ENCODE measurements around the gene ADAP1.
"Not testable (repeated sequence)": the region's sequence is repeated elsewhere in the genome, so short reads cannot be mapped to it uniquely, and the experiment has no call there.

ADAP1 gene

DNA sequence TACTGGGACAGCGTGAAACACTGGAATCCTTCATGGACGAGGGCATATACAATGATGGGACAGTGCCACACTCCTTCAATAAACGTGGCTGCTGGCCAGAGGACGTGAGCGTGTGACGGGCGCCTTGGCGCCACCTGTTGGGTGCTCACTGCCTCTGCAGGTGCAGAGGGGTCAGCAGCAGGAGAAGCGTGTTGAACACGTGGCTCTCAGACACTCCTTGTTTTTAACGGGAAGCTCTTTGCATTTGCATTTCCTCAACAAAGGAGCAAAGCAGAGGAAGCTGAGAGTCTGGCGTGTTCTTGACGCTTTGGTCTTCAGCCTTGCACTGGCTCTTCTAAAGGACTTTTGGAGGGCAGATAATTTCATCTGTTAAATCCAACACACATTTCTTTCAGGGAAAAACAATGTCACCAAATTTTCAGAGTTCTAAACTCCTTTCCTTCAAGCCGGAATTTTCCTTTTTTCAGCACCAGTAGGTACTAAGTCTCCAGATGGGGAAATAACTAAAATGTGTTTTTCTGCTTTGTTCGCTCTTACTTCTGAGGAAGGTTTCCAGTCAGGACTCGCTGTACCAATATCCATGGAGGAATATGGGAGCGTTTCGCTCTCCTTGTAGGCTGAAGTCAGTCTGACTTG, 81.0 kb downstream of the ADAP1 start:
- Histone ChIP-seq H3K9me3 (ENCODE audit: control insufficient read depth, low read length) (no peaks in the 10 kb centered on the region), H3K9ac (ENCODE audit: low read length) (no peak overlapping the region), H3K27me3 (ENCODE audit: control insufficient read depth, insufficient read depth, low read length) (no peaks in the 10 kb centered on the region), H3K4me3 (ENCODE audit: low read length) (no peak overlapping the region), H3K36me3 (ENCODE audit: control insufficient read depth, insufficient read depth, low read length) (peaks cover 12% of the 10 kb centered on the region), H3K4me1 (ENCODE audit: control insufficient read depth, insufficient read depth, low read length) (peaks cover 25% of the 10 kb centered on the region)

DNA sequence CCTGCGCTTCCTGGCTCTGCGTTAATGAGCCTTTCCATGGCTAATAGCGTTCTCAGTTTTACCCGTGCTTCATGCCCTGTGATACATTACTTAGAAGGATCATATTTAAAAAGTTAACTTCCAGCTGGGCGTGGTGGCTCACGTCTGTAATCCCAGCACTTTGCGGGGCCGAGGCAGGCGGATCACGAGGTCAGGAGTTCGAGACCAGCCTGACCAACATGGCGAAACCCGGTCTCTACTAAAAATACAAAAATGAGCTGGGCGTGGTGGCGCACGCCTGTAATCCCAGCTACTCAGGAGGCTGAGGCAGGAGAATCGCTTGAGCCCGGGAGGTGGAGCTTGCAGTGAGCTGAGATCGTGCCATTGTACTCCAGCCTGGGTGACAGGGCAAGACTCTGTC, 81.8 kb downstream of the ADAP1 start:
- H3K9ac ChIP-seq (ENCODE audit: low read length); H3K9me3 ChIP-seq (ENCODE audit: control insufficient read depth, low read length); H3K27me3 ChIP-seq (ENCODE audit: control insufficient read depth, insufficient read depth, low read length); H3K4me3 ChIP-seq (ENCODE audit: low read length): not testable (repeated sequence)
- peaks cover 12% of the 10 kb centered on the region for H3K36me3 ChIP-seq (ENCODE audit: control insufficient read depth, insufficient read depth, low read length)
- H3K4me1 ChIP-seq (ENCODE audit: control insufficient read depth, insufficient read depth, low read length), result peaks cover 26% of the 10 kb centered on the region

DNA sequence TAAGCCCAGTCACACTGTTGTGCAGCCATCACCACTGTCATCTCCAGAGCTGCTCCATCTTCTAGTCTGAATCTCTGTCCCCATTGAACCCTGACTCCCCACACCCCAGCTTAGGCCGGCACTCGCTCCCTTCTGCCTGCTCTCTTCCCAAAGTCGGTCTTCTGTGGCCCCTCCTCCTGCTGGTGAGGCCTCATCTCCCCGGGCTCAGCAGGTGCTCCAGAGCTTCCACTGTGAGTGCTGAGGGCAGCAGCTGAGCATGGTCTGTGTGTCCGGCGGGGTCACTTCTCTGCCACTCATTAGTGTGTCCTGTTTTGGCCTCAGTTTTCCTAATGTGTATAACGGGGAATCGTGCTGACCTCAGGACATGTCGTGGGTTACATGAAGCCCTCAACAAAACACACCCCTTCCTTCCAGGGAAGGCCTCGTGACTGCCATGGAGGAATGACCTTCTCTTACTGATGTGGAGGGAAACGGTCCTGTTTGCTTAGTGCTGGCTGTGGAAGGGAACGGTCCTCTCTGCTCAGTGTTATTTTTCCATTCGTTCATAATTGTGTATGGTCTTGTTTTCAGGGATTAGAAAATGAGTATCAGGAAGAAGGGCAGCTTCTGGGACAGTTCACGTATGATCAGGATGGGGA, 82.5 kb downstream of the ADAP1 start:
- H3K27me3 ChIP-seq (ENCODE audit: control insufficient read depth, insufficient read depth, low read length), result no peaks in the 10 kb centered on the region
- no peak overlapping the region for H3K9ac ChIP-seq (ENCODE audit: low read length)
- H3K36me3 ChIP-seq (ENCODE audit: control insufficient read depth, insufficient read depth, low read length), result peaks cover 12% of the 10 kb centered on the region
- H3K4me1 ChIP-seq (ENCODE audit: control insufficient read depth, insufficient read depth, low read length), result peaks cover 33% of the 10 kb centered on the region
- no peak overlapping the region for H3K4me3 ChIP-seq (ENCODE audit: low read length)
- H3K9me3 ChIP-seq (ENCODE audit: control insufficient read depth, low read length), result no peaks in the 10 kb centered on the region

DNA sequence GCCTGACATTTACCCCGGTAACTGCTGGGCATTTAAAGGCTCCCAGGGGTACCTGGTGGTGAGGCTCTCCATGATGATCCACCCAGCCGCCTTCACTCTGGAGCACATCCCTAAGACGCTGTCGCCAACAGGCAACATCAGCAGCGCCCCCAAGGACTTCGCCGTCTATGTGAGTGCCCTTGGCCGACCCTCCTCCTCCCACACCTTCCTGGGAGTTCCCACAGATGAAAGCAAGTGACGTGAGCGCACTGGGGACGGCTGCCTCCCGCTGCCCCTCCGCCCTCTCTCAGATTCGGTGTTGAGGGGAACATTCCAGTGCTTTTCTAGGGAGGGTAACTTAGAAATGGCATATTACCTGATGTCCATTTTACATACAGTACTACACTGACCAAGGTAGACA, 85.1 kb downstream of the ADAP1 start:
- Histone ChIP-seq H3K4me1 (ENCODE audit: control insufficient read depth, insufficient read depth, low read length) (peaks cover 29% of the 10 kb centered on the region), H3K9me3 (ENCODE audit: control insufficient read depth, low read length) (no peaks in the 10 kb centered on the region), H3K36me3 (ENCODE audit: control insufficient read depth, insufficient read depth, low read length) (peaks cover 21% of the 10 kb centered on the region), H3K4me3 (ENCODE audit: low read length) (no peak overlapping the region), H3K27me3 (ENCODE audit: control insufficient read depth, insufficient read depth, low read length) (no peaks in the 10 kb centered on the region), H3K9ac (ENCODE audit: low read length) (peak overlapping the region; percentile 6)

DNA sequence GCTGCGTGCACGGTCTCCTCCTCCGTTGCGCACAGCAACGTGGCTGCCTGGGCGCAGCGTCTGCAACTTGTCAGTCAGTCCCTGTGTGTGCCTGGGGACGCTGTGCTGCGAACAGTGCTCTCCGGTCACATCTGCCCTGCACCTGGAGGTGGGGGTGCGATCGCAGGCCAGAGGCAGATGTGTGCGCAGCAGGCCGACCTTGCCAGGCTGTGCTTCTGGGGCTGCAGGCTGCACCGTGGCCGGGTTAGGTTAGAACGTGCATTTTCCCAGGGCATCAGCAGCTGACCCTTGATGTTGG, 86.3 kb downstream of the ADAP1 start:
- H3K27me3 ChIP-seq (ENCODE audit: control insufficient read depth, insufficient read depth, low read length), result no peaks in the 10 kb centered on the region
- no peak overlapping the region for H3K9ac ChIP-seq (ENCODE audit: low read length)

DNA sequence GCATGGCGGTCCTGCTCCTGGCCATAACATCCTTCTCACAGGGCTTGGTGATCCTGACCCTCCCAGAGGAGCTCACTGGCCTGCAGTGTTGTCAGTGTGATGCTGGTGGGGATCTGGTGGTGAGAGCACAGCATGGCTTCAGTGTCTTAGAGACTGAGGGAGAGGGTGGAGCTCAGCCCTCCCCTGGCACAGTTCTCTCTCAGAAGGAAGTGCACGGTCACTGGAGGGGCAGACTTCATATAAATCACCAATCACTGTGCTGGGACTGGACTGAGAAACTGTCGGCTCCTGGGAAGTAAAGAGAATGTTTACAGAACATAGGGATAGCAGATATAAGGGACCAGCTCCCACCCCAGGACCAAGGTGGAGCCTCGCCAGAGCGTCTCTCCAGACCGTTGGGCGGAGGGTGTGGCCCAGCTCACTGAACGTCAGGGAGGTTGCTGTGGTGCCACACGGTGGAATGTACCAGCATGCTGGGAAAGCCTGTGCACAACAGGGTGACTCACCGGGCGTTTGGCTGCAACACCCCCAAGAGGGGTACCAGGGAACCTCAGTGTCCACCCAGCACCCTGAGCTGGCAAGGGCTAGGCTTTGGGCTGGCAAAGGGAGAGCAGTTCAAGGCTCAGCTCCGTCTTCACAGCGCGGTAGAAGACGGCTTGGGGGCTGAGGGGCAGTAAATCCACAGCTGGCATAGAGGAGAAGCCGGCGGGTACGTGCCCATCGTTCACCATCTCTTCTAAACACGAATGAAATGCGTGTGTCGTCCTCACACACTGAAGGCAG, 86.9 kb downstream of the ADAP1 start:
- peaks cover 16% of the 10 kb centered on the region for H3K36me3 ChIP-seq (ENCODE audit: control insufficient read depth, insufficient read depth, low read length)
- H3K4me1 ChIP-seq (ENCODE audit: control insufficient read depth, insufficient read depth, low read length), result peaks cover 17% of the 10 kb centered on the region
- H3K27me3 ChIP-seq (ENCODE audit: control insufficient read depth, insufficient read depth, low read length), result no peaks in the 10 kb centered on the region
- no peaks in the 10 kb centered on the region for H3K9me3 ChIP-seq (ENCODE audit: control insufficient read depth, low read length)
- no peak overlapping the region for H3K9ac ChIP-seq (ENCODE audit: low read length)
- H3K4me3 ChIP-seq (ENCODE audit: low read length), result no peak overlapping the region

More for the DNA sequence above, 86.3 kb downstream of the ADAP1 start:
- Histone ChIP-seq H3K36me3 (ENCODE audit: control insufficient read depth, insufficient read depth, low read length) (peaks cover 21% of the 10 kb centered on the region), H3K9me3 (ENCODE audit: control insufficient read depth, low read length) (no peaks in the 10 kb centered on the region), H3K4me1 (ENCODE audit: control insufficient read depth, insufficient read depth, low read length) (peaks cover 19% of the 10 kb centered on the region), H3K4me3 (ENCODE audit: low read length) (no peak overlapping the region)

DNA sequence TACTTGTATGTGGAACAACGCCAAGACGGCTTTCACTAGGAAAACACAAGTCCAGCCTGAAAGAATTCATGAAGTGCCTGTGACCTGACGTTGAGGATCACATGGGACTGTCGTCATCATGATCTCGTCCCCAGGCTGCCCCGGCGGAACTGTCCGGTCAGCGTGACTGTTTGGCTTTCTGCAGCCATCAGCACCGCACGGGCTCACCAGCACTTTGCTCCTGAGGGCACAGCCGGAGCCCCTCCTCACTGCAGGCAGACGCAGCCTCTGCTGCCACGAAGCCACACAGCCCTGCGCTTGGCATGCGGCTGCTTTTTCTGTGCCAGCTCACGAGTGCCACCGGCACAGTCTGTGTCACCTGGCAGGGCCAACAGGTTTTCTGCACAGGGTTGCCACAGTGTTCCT, 87.5 kb downstream of the ADAP1 start:
- H3K4me1 ChIP-seq (ENCODE audit: control insufficient read depth, insufficient read depth, low read length), result peaks cover 17% of the 10 kb centered on the region
- H3K9me3 ChIP-seq (ENCODE audit: control insufficient read depth, low read length), result no peaks in the 10 kb centered on the region
- peaks cover 10% of the 10 kb centered on the region for H3K36me3 ChIP-seq (ENCODE audit: control insufficient read depth, insufficient read depth, low read length)
- no peak overlapping the region for H3K4me3 ChIP-seq (ENCODE audit: low read length)
- no peak overlapping the region for H3K9ac ChIP-seq (ENCODE audit: low read length)
- H3K27me3 ChIP-seq (ENCODE audit: control insufficient read depth, insufficient read depth, low read length), result no peaks in the 10 kb centered on the region

DNA sequence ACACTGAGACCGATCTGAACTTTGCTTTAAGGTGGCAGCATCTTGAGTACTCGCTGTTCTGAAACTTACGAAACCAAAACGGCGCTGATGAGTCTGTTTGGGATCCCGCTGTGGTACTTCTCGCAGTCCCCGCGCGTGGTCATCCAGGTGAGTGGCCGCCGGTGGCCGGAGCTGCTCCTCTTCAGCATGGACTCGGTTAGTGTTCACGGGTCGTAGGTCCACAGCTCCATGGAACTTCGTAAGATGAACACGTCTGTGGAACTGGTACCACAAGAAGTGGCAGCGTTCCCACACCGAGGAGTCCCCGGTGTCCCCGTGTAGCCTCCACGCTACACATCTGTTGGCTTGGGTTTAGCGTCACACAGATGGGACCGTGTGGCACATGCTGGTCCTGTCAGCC, 88.6 kb downstream of the ADAP1 start:
- Histone ChIP-seq H3K4me3 (ENCODE audit: low read length) (no peak overlapping the region), H3K9ac (ENCODE audit: low read length) (no peak overlapping the region), H3K27me3 (ENCODE audit: control insufficient read depth, insufficient read depth, low read length) (no peaks in the 10 kb centered on the region), H3K4me1 (ENCODE audit: control insufficient read depth, insufficient read depth, low read length) (peaks cover 28% of the 10 kb centered on the region), H3K36me3 (ENCODE audit: control insufficient read depth, insufficient read depth, low read length) (peaks cover 10% of the 10 kb centered on the region), H3K9me3 (ENCODE audit: control insufficient read depth, low read length) (no peaks in the 10 kb centered on the region)

DNA sequence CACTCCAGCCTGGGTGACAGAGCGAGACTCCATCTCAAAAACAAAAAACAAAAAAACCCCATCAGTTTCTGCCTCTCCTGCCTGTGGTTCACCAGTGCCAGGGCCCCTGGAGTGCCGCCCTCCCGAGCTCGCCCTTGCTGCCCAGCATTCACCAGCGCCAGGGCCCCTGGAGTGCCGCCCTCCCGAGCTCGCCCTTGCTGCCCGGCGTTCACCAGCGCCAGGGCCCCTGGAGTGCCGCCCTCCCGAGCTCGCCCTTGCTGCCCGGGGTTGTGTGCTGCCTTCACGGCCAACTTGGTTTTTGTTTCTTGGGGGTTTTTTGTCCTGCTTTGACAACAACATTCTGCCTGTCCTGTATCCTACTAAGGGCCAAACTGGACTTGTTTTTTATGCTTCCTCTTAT, 91.4 kb downstream of the ADAP1 start:
- Histone ChIP-seq H3K4me1 (ENCODE audit: control insufficient read depth, insufficient read depth, low read length) (peaks cover 30% of the 10 kb centered on the region), H3K9ac (ENCODE audit: low read length) (no peak overlapping the region), H3K9me3 (ENCODE audit: control insufficient read depth, low read length) (no peaks in the 10 kb centered on the region), H3K27me3 (ENCODE audit: control insufficient read depth, insufficient read depth, low read length) (no peaks in the 10 kb centered on the region), H3K36me3 (ENCODE audit: control insufficient read depth, insufficient read depth, low read length) (peaks cover 20% of the 10 kb centered on the region), H3K4me3 (ENCODE audit: low read length) (no peak overlapping the region)

DNA sequence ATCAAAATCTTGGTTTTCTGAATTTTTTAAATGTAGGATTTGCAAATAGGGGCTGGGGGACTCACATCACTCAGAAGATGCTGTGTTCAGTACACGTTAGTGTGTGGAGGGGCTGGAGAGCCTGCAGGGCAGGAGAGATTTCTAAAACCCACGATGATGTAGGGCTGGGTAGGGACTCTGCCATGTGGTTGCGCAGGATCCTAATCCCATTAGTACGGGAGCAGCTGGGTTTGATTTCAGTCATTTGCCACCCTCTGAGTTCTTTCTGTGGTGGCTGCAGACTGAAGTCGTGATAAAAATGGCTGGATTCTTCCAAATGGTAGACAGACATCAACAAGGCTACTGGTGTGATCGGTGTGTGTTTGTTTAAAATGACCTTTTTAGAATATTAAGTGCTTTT, 92.3 kb downstream of the ADAP1 start:
- no peaks in the 10 kb centered on the region for H3K9me3 ChIP-seq (ENCODE audit: control insufficient read depth, low read length)
- H3K4me1 ChIP-seq (ENCODE audit: control insufficient read depth, insufficient read depth, low read length), result peaks cover 20% of the 10 kb centered on the region
- H3K36me3 ChIP-seq (ENCODE audit: control insufficient read depth, insufficient read depth, low read length), result peaks cover 20% of the 10 kb centered on the region
- H3K27me3 ChIP-seq (ENCODE audit: control insufficient read depth, insufficient read depth, low read length), result no peaks in the 10 kb centered on the region
- no peak overlapping the region for H3K9ac ChIP-seq (ENCODE audit: low read length)
- H3K4me3 ChIP-seq (ENCODE audit: low read length), result no peak overlapping the region

DNA sequence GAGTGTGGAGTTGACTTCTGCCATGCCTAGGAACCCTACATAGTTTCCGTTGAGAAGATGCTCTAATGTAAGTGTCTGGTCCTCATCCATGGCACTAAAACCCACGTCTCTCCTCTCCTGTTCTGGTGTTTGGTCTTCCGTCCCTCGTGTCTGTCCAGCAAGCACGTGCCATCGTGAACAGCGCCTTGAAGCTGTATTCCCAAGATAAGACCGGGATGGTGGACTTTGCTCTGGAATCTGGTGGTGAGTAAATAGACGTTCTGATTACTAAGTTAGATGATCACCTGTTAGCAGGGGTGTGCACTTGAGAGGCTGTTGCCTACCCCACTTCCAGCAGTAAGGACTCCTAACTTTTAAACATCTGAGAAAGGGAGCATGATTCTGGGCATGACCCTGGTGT, 93.3 kb downstream of the ADAP1 start:
- Histone ChIP-seq H3K36me3 (ENCODE audit: control insufficient read depth, insufficient read depth, low read length) (peaks cover 19% of the 10 kb centered on the region), H3K4me3 (ENCODE audit: low read length) (no peak overlapping the region), H3K4me1 (ENCODE audit: control insufficient read depth, insufficient read depth, low read length) (peaks cover 16% of the 10 kb centered on the region), H3K27me3 (ENCODE audit: control insufficient read depth, insufficient read depth, low read length) (no peaks in the 10 kb centered on the region), H3K9ac (ENCODE audit: low read length) (no peak overlapping the region), H3K9me3 (ENCODE audit: control insufficient read depth, low read length) (no peaks in the 10 kb centered on the region)

DNA sequence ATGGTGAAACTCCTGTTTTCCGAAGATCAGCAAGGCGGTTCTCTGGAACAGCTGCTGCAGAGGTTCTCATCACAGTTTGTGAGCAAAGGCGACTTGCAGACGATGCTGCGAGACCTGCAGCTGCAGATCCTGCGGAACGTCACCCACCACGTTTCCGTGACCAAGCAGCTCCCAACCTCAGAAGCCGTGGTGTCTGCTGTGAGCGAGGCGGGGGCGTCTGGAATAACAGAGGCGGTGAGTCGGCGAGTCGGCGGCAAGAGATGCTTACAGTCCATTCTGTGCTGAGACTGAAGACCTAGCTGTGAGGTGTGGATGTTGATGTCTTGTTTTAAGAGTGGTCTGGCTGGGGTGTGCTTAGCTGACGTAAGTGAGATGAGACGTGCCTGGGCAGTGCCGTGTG, 94.3 kb downstream of the ADAP1 start:
- Histone ChIP-seq H3K27me3 (ENCODE audit: control insufficient read depth, insufficient read depth, low read length) (no peaks in the 10 kb centered on the region), H3K4me1 (ENCODE audit: control insufficient read depth, insufficient read depth, low read length) (peaks cover 16% of the 10 kb centered on the region), H3K9ac (ENCODE audit: low read length) (no peak overlapping the region), H3K4me3 (ENCODE audit: low read length) (no peak overlapping the region), H3K9me3 (ENCODE audit: control insufficient read depth, low read length) (no peaks in the 10 kb centered on the region), H3K36me3 (ENCODE audit: control insufficient read depth, insufficient read depth, low read length) (peaks cover 13% of the 10 kb centered on the region)
